HEK293 (cell line): ENCODE measurements around the gene MDFIC.

ENCODE experiments used
- MYNN ChIP-seq: fragments of 450-650 bp; formaldehyde crosslinking; IDR thresholded peaks from 2 replicates; pipeline ENCODE4 v1.5.1; 2016; ENCODE audit warnings: missing biosample characterization, missing genetic modification characterization, borderline replicate concordance
- SCRT2 ChIP-seq: fragments of 450-650 bp; formaldehyde crosslinking; IDR thresholded peaks from 2 replicates; pipeline ENCODE4 v1.5.1; 2016; ENCODE audit warnings: missing biosample characterization, missing genetic modification characterization
- ZBTB1 ChIP-seq: fragments of 450-650 bp; formaldehyde crosslinking; IDR thresholded peaks from 2 replicates; pipeline ENCODE4 v1.5.1; 2016; ENCODE audit warnings: missing biosample characterization, missing genetic modification characterization
- ZNF175 ChIP-seq: fragments of 450-650 bp; formaldehyde crosslinking; IDR thresholded peaks from 2 replicates; pipeline ENCODE4 v1.5.1; 2016; ENCODE audit warnings: missing biosample characterization, missing genetic modification characterization
- ZNF24 ChIP-seq: fragments of 450-650 bp; formaldehyde crosslinking; IDR thresholded peaks from 2 replicates; pipeline ENCODE4 v1.5.1; 2016; ENCODE audit warnings: missing biosample characterization, missing genetic modification characterization
- ZNF530 ChIP-seq: fragments of 450-650 bp; formaldehyde crosslinking; IDR thresholded peaks from 2 replicates; pipeline ENCODE4 v1.5.1; 2016; ENCODE audit warnings: low read depth, missing biosample characterization, missing genetic modification characterization
- ZNF830 ChIP-seq: fragments of 450-650 bp; IDR thresholded peaks from 2 replicates; pipeline ENCODE4 v1.5.0; 2018; ENCODE audit warnings: missing biosample characterization, missing genetic modification characterization, low read depth, mild to moderate bottlenecking, moderate library complexity
- TF ChIP-seq, protein P1 (sequence below): fragments of 450-650 bp; formaldehyde crosslinking; IDR thresholded peaks from 2 replicates; pipeline ENCODE4 v1.5.1; 2016; ENCODE audit warnings: missing biosample characterization, missing genetic modification characterization
- TF ChIP-seq, protein P2 (sequence below): fragments of 450-650 bp; formaldehyde crosslinking; IDR thresholded peaks from 2 replicates; pipeline ENCODE4 v1.5.1; 2016; ENCODE audit warnings: missing biosample characterization, missing genetic modification characterization
- TF ChIP-seq, protein P3 (sequence below): fragments of 450-650 bp; formaldehyde crosslinking; IDR thresholded peaks from 2 replicates; pipeline ENCODE4 v1.5.1; 2016; ENCODE audit warnings: missing biosample characterization, missing genetic modification characterization
- TF ChIP-seq, protein P4 (sequence below): fragments of 450-650 bp; formaldehyde crosslinking; IDR thresholded peaks from 2 replicates; pipeline ENCODE4 v1.5.1; 2016; ENCODE audit warnings: missing biosample characterization, missing genetic modification characterization
- TF ChIP-seq, protein P5 (sequence below): fragments of 450-650 bp; formaldehyde crosslinking; IDR thresholded peaks from 2 replicates; pipeline ENCODE4 v1.5.1; 2016; ENCODE audit warnings: missing biosample characterization, missing genetic modification characterization
- TF ChIP-seq, protein P6 (sequence below): fragments of 450-650 bp; formaldehyde crosslinking; IDR thresholded peaks from 2 replicates; pipeline ENCODE4 v1.5.1; 2016; ENCODE audit warnings: missing biosample characterization, missing genetic modification characterization

DNA sequence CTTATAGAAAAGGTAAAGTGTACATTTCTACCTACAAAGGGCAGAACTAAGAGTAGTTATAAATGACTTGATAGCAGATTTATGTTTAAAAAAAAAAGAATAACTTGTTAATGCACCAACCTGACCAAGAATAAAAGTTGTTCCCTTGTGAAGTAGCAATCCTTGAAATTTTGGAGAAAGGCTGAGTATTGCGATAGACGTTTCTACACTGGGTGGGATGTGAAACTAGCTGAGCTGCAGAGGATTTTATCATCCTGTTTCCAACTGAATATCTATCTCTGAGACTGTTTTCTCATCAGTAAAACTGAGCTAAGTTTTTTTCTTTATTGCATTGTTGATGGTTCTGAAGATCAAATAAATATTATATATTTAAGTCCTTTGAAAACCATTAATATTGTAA lies 14.6 kb downstream of the MDFIC start:
- TF ChIP-seq, protein P1, sequence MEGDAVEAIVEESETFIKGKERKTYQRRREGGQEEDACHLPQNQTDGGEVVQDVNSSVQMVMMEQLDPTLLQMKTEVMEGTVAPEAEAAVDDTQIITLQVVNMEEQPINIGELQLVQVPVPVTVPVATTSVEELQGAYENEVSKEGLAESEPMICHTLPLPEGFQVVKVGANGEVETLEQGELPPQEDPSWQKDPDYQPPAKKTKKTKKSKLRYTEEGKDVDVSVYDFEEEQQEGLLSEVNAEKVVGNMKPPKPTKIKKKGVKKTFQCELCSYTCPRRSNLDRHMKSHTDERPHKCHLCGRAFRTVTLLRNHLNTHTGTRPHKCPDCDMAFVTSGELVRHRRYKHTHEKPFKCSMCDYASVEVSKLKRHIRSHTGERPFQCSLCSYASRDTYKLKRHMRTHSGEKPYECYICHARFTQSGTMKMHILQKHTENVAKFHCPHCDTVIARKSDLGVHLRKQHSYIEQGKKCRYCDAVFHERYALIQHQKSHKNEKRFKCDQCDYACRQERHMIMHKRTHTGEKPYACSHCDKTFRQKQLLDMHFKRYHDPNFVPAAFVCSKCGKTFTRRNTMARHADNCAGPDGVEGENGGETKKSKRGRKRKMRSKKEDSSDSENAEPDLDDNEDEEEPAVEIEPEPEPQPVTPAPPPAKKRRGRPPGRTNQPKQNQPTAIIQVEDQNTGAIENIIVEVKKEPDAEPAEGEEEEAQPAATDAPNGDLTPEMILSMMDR (tag by site-specific recombination) = no peak
- TF ChIP-seq, protein P2, sequence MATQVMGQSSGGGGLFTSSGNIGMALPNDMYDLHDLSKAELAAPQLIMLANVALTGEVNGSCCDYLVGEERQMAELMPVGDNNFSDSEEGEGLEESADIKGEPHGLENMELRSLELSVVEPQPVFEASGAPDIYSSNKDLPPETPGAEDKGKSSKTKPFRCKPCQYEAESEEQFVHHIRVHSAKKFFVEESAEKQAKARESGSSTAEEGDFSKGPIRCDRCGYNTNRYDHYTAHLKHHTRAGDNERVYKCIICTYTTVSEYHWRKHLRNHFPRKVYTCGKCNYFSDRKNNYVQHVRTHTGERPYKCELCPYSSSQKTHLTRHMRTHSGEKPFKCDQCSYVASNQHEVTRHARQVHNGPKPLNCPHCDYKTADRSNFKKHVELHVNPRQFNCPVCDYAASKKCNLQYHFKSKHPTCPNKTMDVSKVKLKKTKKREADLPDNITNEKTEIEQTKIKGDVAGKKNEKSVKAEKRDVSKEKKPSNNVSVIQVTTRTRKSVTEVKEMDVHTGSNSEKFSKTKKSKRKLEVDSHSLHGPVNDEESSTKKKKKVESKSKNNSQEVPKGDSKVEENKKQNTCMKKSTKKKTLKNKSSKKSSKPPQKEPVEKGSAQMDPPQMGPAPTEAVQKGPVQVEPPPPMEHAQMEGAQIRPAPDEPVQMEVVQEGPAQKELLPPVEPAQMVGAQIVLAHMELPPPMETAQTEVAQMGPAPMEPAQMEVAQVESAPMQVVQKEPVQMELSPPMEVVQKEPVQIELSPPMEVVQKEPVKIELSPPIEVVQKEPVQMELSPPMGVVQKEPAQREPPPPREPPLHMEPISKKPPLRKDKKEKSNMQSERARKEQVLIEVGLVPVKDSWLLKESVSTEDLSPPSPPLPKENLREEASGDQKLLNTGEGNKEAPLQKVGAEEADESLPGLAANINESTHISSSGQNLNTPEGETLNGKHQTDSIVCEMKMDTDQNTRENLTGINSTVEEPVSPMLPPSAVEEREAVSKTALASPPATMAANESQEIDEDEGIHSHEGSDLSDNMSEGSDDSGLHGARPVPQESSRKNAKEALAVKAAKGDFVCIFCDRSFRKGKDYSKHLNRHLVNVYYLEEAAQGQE (tag by site-specific recombination) = no peak
- TF ChIP-seq ZNF530 = no peak
- no peak for TF ChIP-seq ZNF830 (tag by site-specific recombination)
- no peak for TF ChIP-seq SCRT2 (tag by site-specific recombination)
- no peak for TF ChIP-seq ZNF24 (tag by site-specific recombination)
- no peak for TF ChIP-seq MYNN (tag by site-specific recombination)
- TF ChIP-seq ZBTB1 (tag by site-specific recombination) = no peak
- TF ChIP-seq, protein P3, sequence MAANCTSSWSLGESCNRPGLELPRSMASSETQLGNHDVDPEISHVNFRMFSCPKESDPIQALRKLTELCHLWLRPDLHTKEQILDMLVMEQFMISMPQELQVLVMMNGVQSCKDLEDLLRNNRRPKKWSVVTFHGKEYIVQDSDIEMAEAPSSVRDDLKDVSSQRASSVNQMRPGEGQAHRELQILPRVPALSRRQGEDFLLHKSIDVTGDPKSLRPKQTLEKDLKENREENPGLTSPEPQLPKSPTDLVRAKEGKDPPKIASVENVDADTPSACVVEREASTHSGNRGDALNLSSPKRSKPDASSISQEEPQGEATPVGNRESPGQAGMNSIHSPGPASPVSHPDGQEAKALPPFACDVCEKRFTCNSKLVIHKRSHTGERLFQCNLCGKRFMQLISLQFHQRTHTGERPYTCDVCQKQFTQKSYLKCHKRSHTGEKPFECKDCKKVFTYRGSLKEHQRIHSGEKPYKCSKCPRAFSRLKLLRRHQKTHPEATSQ (tag by site-specific recombination) = no peak
- no peak for TF ChIP-seq ZNF175
- TF ChIP-seq, protein P4, sequence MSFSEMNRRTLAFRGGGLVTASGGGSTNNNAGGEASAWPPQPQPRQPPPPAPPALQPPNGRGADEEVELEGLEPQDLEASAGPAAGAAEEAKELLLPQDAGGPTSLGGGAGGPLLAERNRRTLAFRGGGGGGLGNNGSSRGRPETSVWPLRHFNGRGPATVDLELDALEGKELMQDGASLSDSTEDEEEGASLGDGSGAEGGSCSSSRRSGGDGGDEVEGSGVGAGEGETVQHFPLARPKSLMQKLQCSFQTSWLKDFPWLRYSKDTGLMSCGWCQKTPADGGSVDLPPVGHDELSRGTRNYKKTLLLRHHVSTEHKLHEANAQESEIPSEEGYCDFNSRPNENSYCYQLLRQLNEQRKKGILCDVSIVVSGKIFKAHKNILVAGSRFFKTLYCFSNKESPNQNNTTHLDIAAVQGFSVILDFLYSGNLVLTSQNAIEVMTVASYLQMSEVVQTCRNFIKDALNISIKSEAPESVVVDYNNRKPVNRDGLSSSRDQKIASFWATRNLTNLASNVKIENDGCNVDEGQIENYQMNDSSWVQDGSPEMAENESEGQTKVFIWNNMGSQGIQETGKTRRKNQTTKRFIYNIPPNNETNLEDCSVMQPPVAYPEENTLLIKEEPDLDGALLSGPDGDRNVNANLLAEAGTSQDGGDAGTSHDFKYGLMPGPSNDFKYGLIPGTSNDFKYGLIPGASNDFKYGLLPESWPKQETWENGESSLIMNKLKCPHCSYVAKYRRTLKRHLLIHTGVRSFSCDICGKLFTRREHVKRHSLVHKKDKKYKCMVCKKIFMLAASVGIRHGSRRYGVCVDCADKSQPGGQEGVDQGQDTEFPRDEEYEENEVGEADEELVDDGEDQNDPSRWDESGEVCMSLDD = no peak
- TF ChIP-seq, protein P5, sequence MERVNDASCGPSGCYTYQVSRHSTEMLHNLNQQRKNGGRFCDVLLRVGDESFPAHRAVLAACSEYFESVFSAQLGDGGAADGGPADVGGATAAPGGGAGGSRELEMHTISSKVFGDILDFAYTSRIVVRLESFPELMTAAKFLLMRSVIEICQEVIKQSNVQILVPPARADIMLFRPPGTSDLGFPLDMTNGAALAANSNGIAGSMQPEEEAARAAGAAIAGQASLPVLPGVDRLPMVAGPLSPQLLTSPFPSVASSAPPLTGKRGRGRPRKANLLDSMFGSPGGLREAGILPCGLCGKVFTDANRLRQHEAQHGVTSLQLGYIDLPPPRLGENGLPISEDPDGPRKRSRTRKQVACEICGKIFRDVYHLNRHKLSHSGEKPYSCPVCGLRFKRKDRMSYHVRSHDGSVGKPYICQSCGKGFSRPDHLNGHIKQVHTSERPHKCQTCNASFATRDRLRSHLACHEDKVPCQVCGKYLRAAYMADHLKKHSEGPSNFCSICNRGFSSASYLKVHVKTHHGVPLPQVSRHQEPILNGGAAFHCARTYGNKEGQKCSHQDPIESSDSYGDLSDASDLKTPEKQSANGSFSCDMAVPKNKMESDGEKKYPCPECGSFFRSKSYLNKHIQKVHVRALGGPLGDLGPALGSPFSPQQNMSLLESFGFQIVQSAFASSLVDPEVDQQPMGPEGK = no peak
- TF ChIP-seq, protein P6, sequence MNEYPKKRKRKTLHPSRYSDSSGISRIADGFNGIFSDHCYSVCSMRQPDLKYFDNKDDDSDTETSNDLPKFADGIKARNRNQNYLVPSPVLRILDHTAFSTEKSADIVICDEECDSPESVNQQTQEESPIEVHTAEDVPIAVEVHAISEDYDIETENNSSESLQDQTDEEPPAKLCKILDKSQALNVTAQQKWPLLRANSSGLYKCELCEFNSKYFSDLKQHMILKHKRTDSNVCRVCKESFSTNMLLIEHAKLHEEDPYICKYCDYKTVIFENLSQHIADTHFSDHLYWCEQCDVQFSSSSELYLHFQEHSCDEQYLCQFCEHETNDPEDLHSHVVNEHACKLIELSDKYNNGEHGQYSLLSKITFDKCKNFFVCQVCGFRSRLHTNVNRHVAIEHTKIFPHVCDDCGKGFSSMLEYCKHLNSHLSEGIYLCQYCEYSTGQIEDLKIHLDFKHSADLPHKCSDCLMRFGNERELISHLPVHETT = no peak
